Lower lobe of right lung (tissue), 2 donors: Measurements from ENCODE around the gene CHMP3. TPM values are rescaled to one million over a fixed set of nuclear protein-coding genes. Genes with fewer than 3 reads are reported as not detected.

ENCODE experiments used
- ATAC-seq, 2 donors: fragments of 200-7000 bp; cut with Tn5 transposase; one replicate each; pipeline ENCODE4 v1.9.1; 2020 to 2022; ENCODE audit warnings: mild to moderate bottlenecking in 2 of 2, moderate library complexity in 2 of 2
- DNase-seq: peaks from one replicate; pipeline ENCODE4 v3.0.0-alpha.2; 2020
- H3K27ac ChIP-seq: fragments of 200-600 bp; one replicate; pipeline ENCODE4 v1.8.0; 2022
- H3K27me3 ChIP-seq: fragments of 200-600 bp; one replicate; pipeline ENCODE4 v1.8.0; 2022; ENCODE audit warnings: low read depth
- H3K36me3 ChIP-seq: fragments of 200-600 bp; one replicate; pipeline ENCODE4 v1.8.0; 2022; ENCODE audit warnings: mild to moderate bottlenecking
- H3K4me1 ChIP-seq: fragments of 200-600 bp; one replicate; pipeline ENCODE4 v1.8.0; 2022
- H3K4me3 ChIP-seq: fragments of 200-600 bp; one replicate; pipeline ENCODE4 v1.8.0; 2022; ENCODE audit warnings: mild to moderate bottlenecking
- H3K9me3 ChIP-seq: fragments of 200-600 bp; one replicate; pipeline ENCODE4 v1.8.0; 2022
- CTCF ChIP-seq: fragments of 200-600 bp; IDR thresholded peaks from one replicate; pipeline ENCODE4 v1.8.0; 2022; ENCODE audit warnings: antibody characterized with exemption, mild to moderate bottlenecking
- intact Hi-C: fragments of 100-400 bp; cut with DNase I; formaldehyde crosslinking; loops from one replicate; pipeline ENCODE4 v1.11.0; 2022
- total RNA-seq: library from RNA; stranded (reverse); fragmentation: NEBNext Ultra II Directional; extraction: Animal tissue kit (Norgen Biotek cat#: 25700); gene quantifications from one replicate; pipeline ENCODE4 v1.2.1, GENCODE V29; 2021
- donor health status: DM: no; HTN: yes; CAD: no; lungs with severe emphysema.

Gene CHMP3
- total RNA-seq, 1 donor from 2014 or later = 140 TPM

GRCh38 chr2:86519349-86519748 is 43.9 kb downstream of the CHMP3 start:
- no peak for TF ChIP-seq CTCF
- H3K27ac ChIP-seq = no peak overlapping the region
- no peak overlapping the region for H3K4me3 ChIP-seq
- peaks cover 7% of the 10 kb centered on the region for H3K9me3 ChIP-seq
- ATAC-seq (no peak), DNase-seq (no peak)
- no peaks in the 10 kb centered on the region for H3K36me3 ChIP-seq
- H3K27me3 ChIP-seq = no peaks in the 10 kb centered on the region
- intact Hi-C loops = no loop called here
- peaks cover 3% of the 10 kb centered on the region for H3K4me1 ChIP-seq

- intact Hi-C loops = no loop called here
- Histone ChIP-seq H3K27me3 (no peaks in the 10 kb centered on the region), H3K27ac (no peak overlapping the region), H3K9me3 (peaks cover 7% of the 10 kb centered on the region), H3K36me3 (no peaks in the 10 kb centered on the region), H3K4me1 (peaks cover 3% of the 10 kb centered on the region), H3K4me3 (no peak overlapping the region)
- ATAC-seq = peak; percentile 43 to 64
- peak; percentile 36 for TF ChIP-seq CTCF
- DNase-seq = no peak
Observed at GRCh38 chr2:86518481-86518880, 44.8 kb downstream of the CHMP3 start.

GRCh38 chr2:86513948-86514660 is 49.1 kb downstream of the CHMP3 start:
- TF ChIP-seq CTCF = no peak
- no peak overlapping the region for H3K27ac ChIP-seq

GRCh38 chr2:86512892-86513291 is 50.4 kb downstream of the CHMP3 start:
- Histone ChIP-seq H3K27me3 (no peaks in the 10 kb centered on the region), H3K4me3 (no peak overlapping the region), H3K27ac (no peak overlapping the region), H3K4me1 (peaks cover 10% of the 10 kb centered on the region), H3K36me3 (peaks cover 24% of the 10 kb centered on the region), H3K9me3 (no peaks in the 10 kb centered on the region)
- ATAC-seq (no peak), DNase-seq (no peak)
- intact Hi-C loops = no loop called here
- no peak for TF ChIP-seq CTCF

More at GRCh38 chr2:86513948-86514660, 49.1 kb downstream of the CHMP3 start:
- peaks cover 11% of the 10 kb centered on the region for H3K4me1 ChIP-seq
- no peaks in the 10 kb centered on the region for H3K27me3 ChIP-seq
- no peaks in the 10 kb centered on the region for H3K9me3 ChIP-seq
- DNase-seq (no peak), ATAC-seq (no peak)
- peaks cover 12% of the 10 kb centered on the region for H3K36me3 ChIP-seq
- intact Hi-C loops = no loop called here
- no peak overlapping the region for H3K4me3 ChIP-seq

GRCh38 chr2:86512034-86512433 is 51.2 kb downstream of the CHMP3 start:
- ATAC-seq = peak; percentile 85 to 94

More at GRCh38 chr2:86512034-86512433, 51.2 kb downstream of the CHMP3 start:
- intact Hi-C loops = no loop called here
- H3K9me3 ChIP-seq = no peaks in the 10 kb centered on the region
- no peak for DNase-seq
- H3K4me1 ChIP-seq = peaks cover 10% of the 10 kb centered on the region
- no peak for TF ChIP-seq CTCF
- H3K36me3 ChIP-seq = peaks cover 33% of the 10 kb centered on the region
- H3K4me3 ChIP-seq = no peak overlapping the region
- H3K27me3 ChIP-seq = no peaks in the 10 kb centered on the region
- H3K27ac ChIP-seq = no peak overlapping the region
